COLO668 (cell line): ENCODE results near the gene MC5R.
"Not testable (repeated sequence)": the region's sequence is repeated elsewhere in the genome, so short reads cannot be mapped to it uniquely, and the experiment has no call there.

ENCODE experiments used
- DNase-seq: peaks from one replicate; lab custom pipeline; 2025; ENCODE audit not compliant: unreplicated experiment; lab: John Stamatoyannopoulos, UW

MC5R gene

DNA sequence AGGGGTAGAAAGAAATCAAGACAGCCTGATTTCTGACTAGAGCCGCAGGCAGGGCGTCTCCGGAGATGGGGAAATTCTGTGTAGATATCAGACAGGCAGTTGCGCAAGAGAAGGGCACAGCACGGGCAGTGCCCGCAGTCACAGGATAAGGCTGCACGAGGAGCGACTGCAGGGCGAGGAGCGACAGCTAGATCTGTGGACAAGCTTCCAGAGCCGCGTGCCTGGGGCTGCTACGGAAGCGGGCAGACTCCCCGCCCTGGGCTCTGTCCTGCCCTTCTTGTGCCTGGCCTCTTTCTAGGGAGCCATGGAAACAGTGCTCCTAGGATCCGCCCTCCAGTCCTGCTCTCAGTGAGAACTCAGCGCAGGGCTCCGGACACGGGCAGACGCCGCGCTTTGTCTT, 12.6 kb downstream of the MC5R start:
- DNase-seq: no peak

DNA sequence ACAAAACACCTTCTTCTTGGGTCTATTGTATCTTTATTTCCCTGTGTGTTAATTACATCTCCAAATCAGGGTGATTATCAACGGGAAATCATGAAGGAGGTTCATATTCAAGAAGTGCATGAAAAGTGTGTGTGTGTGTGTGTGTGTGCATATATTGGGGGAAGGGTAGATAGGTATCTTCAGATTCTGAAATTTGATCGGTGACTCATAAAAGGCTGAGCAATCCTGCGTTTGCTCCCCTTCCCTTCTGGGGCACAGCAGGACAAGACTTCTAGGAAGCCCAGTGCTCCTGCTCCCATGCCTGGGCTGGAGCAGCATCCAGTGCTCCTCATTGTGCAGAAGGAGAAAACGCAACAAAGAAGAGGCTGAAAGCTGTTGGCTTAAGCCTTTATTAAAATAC, 25.8 kb downstream of the MC5R start:
- DNase-seq: no peak

DNA sequence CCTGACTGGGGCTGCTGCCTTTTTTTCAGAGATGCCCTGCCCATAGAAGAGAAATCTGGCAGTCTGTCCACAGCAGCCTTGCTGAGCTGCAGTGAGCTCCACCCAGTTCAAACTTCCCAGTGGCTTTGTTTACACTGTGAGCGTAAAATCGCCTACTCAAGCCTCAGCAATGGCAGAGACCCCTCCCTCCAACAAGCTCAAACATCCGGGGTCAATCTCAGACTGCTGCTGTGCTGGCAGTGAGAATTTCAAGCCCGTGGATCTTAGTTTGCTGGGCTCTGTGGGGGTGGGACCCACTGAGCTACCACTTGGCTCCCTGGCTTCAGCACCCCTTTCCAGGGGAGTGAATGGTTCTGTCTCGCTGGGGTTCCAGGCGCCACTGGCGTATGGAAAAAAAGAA, 38.9 kb downstream of the MC5R start:
- not testable (repeated sequence) for DNase-seq

DNA sequence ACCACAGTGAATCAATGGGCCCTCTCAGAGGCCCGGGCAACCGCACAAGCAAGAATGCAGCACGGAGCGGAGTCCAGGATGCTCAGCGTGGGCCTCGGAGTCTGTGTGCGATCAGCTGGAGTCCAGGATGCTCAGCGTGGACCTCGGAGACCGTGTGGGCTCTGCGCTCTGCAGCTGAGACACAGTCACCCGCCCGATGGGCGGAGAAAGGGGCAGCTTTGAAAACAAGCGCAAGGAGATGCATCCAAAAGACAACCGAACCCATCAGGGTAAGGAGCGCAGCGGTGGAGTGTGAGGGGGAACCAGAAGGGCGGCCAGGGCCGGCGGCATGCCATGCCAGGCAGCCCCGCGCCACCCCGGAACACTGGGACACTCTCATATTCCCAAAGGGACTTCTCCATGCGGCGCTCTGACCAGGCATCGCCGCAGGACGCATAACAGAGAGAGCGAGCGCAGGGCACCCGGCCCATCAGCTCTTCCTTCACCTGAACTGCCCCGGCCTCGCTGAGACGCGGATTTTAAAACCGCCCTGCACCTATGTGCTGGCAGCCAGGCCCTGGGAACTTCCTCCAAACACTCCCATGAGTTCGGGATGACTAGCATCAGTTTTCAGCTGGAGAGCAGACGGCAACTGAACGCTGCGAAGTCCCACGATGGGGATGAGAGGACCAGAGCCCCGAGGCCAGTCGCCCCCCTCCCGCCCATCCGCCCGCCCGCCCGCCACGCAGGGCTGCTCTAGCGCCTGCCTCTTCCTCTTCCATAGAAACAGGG, 44.7 kb downstream of the MC5R start:
- DNase-seq: no peak

DNA sequence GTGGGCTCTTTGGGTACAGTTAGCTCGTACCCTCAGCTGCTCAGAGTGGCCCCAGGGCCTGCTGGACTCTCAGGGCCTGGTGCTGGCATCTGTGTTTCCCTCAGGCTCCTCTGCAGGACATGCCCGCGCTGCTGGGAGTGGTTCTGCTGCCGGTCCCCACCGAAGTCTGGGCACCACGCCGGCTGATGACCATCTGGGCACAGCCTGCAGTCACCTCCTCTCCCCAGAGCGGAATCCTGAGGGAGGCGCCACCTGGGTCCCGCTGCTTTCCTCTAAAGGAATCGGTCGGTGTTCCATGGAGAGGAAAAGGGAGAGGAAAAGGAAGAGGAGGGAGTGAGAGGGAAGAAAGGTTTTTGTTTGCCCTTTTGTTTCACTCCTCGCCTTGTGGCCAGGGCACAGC, 47.8 kb downstream of the MC5R start:
- no peak for DNase-seq

DNA sequence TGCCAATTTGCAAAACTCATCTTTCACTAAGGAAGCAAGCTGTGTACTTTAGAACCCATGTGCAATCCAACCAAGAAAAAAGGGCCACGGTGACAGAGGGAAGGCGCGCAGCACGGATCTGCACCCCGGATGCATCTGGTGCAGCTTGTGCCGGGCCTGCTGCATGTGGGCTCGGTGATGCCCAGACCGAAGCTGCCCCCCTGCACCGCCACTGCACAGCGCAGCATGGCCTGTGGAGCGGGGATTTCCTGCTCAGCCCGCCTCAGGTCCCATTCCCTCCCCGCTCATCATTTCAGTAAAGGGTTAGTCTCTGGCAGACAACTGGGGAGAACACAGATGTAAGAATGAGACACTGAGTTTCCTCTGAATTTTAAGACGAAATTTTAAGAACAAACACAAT, 48.4 kb downstream of the MC5R start:
- DNase-seq: no peak

DNA sequence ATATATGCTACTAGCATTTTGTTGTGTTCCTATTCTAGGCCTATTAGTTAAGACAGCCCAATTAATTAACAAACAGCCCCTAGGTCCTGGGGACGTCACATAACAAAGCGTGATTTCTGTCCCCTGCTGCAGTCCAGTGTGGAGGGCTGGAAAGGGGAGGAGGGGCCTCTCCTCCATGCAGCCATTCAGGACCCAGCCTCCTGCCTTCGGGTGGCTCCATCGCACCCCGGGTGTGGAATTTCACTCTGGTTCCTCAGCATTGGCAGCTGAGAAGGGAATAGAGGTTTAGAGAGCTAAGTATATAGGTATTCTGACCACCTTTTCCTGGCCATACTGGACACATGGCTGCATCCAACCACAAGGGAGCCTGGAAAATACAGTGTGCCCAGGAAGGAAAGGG, 49.0 kb downstream of the MC5R start:
- no peak for DNase-seq

DNA sequence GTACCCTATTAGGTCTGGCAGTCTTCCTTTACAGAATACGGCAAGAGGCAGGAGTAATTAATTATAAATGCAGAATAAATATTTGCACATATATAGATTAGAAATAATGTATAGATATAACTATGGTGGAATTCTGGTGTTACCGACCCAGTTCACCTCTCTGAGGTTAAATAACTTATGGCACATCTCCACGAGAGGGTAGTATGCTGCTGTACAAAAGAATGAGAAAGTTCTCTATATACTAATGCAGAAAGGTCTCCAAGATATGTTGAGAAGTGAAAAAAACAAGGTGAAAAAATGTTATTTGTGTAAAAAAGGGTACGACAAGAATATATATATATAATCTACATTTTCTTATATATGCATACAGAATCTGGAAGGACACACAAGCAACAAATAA, 50.6 kb downstream of the MC5R start:
- DNase-seq: no peak
